Suppressor macrophage (primary cell): ENCODE results near the gene ASIC2.
"Not testable (repeated sequence)": the region's sequence is repeated elsewhere in the genome, so short reads cannot be mapped to it uniquely, and the experiment has no call there.

Experiments
- DNase-seq, 4 experiments: peaks; one replicate each; pipeline ENCODE4 v3.0.0-alpha.2; 2020 to 2022

Gene ASIC2

GRCh38 chr17:32970281-32970680 lies 322.8 kb downstream of the ASIC2 start:
- DNase-seq, result no peak

DNA sequence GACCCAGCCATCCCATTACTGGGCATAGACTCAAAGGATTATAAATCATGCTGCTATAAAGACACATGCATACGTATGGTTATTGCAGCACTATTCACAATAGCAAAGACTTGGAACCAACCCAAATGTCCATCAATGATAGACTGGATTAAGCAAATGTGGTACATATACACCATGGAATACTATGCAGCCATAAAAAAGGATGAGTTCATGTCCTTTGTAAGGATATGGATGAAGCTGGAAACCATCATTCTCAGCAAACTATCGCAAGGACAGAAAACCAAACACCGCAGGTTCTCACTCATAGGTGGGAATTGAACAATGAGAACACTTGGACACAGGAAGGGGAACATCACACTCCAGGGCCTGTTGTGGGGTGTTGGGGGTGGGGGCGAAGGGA lies 323.9 kb downstream of the ASIC2 start:
- not testable (repeated sequence) for DNase-seq

- no peak for DNase-seq
Observed at GRCh38 chr17:32964541-32964940, 328.6 kb downstream of the ASIC2 start.
